GM23248 (cell line): ENCODE measurements around the gene SHB.

ENCODE experiments used
- EZH2 ChIP-seq: fragments of 200-600 bp; sonication (generic); IDR thresholded peaks from 2 replicates; pipeline ENCODE4 v1.6.1; 2018; ENCODE audit warnings: antibody characterized with exemption, mild to moderate bottlenecking; ENCODE audit not compliant: insufficient read depth, poor library complexity, severe bottlenecking
- EZH2phosphoT487 ChIP-seq: fragments of 200-600 bp; sonication (generic); IDR thresholded peaks from 2 replicates; pipeline ENCODE4 v1.6.1; 2018; ENCODE audit warnings: antibody characterized with exemption, moderate library complexity, mild to moderate bottlenecking, low read depth; ENCODE audit not compliant: insufficient read depth

GRCh38 chr9:37955781-37956422, 113.1 kb downstream of the SHB start:
- TF ChIP-seq EZH2phosphoT487 = no peak
- no peak for TF ChIP-seq EZH2
